NB4 (cell line): ENCODE measurements around the gene SLC66A2.
"Not testable (repeated sequence)": the region's sequence is repeated elsewhere in the genome, so short reads cannot be mapped to it uniquely, and the experiment has no call there.

Experiments
- DNase-seq: peaks from one replicate; pipeline ENCODE4 v3.0.0; 2010; ENCODE audit warnings: low read depth
- H3K4me3 ChIP-seq: one replicate; pipeline ENCODE4 v1.5.1; 2011; ENCODE audit warnings: mild to moderate bottlenecking, low read depth, low read length, moderate library complexity
- CTCF ChIP-seq: IDR thresholded peaks from one replicate; pipeline ENCODE4 v1.5.1; 2012; ENCODE audit warnings: low read depth, low read length
- MYC ChIP-seq: IDR thresholded peaks from 2 replicates; pipeline ENCODE4 v1.6.1; 2011; ENCODE audit warnings: low read depth, low read length
- POLR2A ChIP-seq: IDR thresholded peaks from 2 replicates; pipeline ENCODE4 v1.6.1; 2011; ENCODE audit warnings: mild to moderate bottlenecking; ENCODE audit not compliant: insufficient read length; ENCODE audit errors: extremely low read depth
- TF ChIP-seq, protein P1 (sequence below): IDR thresholded peaks from 2 replicates; pipeline ENCODE4 v1.6.1; 2011; ENCODE audit warnings: low read depth, low read length

Gene SLC66A2

DNA sequence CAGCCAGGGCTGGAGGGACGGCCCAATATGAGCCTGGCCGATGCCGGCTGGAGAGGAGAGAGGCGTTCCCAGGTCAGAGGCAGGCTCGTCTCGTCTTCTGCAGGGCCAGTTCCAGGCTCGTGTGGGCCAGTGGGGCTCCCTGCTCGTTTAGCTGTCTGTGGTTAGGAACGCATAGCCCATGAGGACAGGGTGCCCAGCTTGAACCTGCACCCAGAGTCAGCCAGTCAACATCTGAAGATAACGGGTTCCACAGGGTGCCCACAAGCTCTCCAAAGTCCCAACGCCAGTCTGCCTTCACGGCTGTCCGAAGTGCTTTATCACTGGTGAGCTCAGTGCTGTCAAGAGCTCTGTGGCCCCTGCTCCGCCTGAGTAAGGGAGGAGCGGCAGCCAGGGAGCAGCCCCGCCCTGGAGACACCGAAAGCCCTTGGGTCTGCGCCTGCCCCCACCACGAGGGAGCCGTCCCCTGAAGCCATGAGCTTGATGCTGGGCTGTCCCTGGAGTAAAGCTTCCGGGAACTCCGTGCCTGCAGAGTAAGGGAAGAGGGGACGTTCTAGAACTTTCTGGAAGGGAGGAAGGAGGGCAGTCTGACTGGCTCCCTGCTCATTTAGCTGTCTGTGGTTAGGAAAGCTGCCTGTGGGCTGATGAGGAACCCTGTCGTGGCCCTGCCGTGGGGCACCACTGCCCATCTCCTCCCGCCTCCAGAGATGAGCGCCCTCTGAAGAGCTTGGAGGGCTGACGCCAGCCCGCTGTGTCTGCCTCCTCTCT, 10.3 kb upstream of the SLC66A2 start:
- no peak overlapping the region for H3K4me3 ChIP-seq
- DNase-seq: peak; percentile 47
- TF ChIP-seq CTCF (no peak), POLR2A (no peak), MYC (no peak)
- TF ChIP-seq, protein P1, sequence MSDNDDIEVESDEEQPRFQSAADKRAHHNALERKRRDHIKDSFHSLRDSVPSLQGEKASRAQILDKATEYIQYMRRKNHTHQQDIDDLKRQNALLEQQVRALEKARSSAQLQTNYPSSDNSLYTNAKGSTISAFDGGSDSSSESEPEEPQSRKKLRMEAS: no peak

- TF ChIP-seq CTCF: no peak
- TF ChIP-seq, protein P1: no peak
- TF ChIP-seq MYC: no peak
- no peak for TF ChIP-seq POLR2A
- H3K4me3 ChIP-seq: no peak overlapping the region
- DNase-seq: no peak
Observed at GRCh38 chr18:79960921-79961526, 9.6 kb upstream of the SLC66A2 start.

DNA sequence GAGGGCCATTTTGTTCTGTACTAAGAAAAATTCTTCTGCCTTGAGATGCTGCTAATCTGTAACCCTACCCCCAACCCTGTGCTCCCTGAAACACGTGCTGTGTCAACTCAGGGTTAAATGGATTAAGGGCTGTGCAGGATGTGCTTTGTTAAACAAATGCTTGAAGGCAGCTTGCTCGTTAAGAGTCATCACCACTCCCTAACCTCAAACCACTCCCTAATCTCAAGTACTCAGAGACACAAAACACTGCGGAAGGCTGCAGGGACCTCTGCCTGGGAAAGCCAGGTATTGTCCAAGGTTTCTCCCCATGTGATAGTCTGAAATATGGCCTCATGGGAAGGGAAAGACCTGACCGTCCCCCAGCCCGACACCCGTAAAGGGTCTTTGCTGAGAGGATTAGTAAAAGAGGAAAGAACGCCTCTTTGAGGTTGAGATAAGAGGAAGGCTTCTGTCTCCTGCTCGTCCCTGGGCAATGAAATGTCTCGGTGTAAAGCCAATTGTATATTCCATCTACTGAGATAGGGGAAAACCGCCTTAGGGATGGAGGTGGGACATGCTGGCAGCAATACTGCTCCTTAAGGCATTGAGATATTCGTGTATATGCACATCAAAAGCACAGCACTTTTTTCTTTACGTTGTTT, 8.8 kb upstream of the SLC66A2 start:
- DNase-seq: peak; percentile 81
- TF ChIP-seq, protein P1: peak; percentile 64
- not testable (repeated sequence) for H3K4me3 ChIP-seq

- TF ChIP-seq CTCF: no peak
- TF ChIP-seq, protein P1: no peak
- no peak for TF ChIP-seq POLR2A
- TF ChIP-seq MYC: no peak
- H3K4me3 ChIP-seq: no peak overlapping the region
- DNase-seq: no peak
Observed at GRCh38 chr18:79958981-79959380, 7.5 kb upstream of the SLC66A2 start.

DNA sequence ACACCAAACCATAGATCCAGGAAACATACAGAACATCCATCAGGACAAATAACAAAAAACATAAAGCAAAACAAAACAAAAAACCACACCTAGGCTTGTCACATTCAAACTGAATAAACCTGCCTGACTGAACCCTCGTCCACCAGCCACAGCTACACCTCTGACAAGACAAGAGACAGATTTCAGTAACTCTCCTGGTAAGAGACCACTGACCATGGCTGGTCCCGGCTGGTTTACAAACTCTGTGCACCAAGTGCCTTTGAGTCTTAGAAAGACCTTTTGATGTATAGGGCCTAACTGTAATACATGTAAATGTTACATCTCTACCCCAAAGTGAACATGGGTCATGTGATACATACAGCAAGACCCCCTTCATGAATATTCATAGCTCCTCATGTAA, 4.8 kb upstream of the SLC66A2 start:
- TF ChIP-seq CTCF (no peak), MYC (no peak), POLR2A (no peak)
- TF ChIP-seq, protein P1: no peak
- no peak for DNase-seq
- no peak overlapping the region for H3K4me3 ChIP-seq
